Stimulated activated CD4-positive, alpha-beta T cell treated with anti-CD3 and anti-CD28 coated beads, Interleukin-15, amount 100 ng/mL, for 24 hours (primary cell): Measurements from ENCODE around the gene FLCN.
"Not testable (repeated sequence)": the region's sequence is repeated elsewhere in the genome, so short reads cannot be mapped to it uniquely, and the experiment has no call there.

Experiments
- DNase-seq: peaks from one replicate; pipeline ENCODE4 v3.0.0-alpha.2; 2020

Gene FLCN, protein sequence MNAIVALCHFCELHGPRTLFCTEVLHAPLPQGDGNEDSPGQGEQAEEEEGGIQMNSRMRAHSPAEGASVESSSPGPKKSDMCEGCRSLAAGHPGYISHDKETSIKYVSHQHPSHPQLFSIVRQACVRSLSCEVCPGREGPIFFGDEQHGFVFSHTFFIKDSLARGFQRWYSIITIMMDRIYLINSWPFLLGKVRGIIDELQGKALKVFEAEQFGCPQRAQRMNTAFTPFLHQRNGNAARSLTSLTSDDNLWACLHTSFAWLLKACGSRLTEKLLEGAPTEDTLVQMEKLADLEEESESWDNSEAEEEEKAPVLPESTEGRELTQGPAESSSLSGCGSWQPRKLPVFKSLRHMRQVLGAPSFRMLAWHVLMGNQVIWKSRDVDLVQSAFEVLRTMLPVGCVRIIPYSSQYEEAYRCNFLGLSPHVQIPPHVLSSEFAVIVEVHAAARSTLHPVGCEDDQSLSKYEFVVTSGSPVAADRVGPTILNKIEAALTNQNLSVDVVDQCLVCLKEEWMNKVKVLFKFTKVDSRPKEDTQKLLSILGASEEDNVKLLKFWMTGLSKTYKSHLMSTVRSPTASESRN

GRCh38 chr17:17237026-17237799 is at the start of gene FLCN:
TSS of gene FLCN (minus strand) at chr17:17237168. CDS start at chr17:17228137, 9,031 bp downstream.
- DNase-seq, result peak; percentile 94

DNA sequence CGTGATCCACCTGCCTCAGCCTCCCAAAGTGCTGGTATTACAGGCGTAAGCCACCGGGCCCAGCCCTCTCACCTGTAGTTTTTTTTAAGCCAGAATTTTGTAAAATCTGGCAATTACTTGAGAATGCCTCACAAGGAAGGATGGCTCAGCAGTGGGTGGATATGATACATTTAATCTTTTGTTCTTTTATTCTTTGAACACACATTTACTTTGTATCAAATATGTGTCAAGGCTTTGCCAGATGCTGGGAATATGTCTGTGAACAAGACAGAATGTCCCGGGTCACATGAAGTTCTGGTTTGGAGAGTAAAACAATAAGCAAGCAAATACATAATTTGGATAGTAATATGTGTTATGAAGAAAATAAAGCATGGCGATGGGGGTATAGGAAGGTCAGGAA is 49.0 kb upstream of the FLCN start:
- DNase-seq, result no peak

- DNase-seq, result peak; percentile 98
Measured at GRCh38 chr17:17280613-17281549, 43.9 kb upstream of the FLCN start, which contains the start of gene COPS3. TSS of gene COPS3 (minus strand) at chr17:17281246. CDS start at chr17:17281186, 60 bp downstream.

GRCh38 chr17:17279316-17279715 is 42.3 kb upstream of the FLCN start:
- no peak for DNase-seq

GRCh38 chr17:17277431-17277830 is 40.5 kb upstream of the FLCN start:
- not testable (repeated sequence) for DNase-seq

DNA sequence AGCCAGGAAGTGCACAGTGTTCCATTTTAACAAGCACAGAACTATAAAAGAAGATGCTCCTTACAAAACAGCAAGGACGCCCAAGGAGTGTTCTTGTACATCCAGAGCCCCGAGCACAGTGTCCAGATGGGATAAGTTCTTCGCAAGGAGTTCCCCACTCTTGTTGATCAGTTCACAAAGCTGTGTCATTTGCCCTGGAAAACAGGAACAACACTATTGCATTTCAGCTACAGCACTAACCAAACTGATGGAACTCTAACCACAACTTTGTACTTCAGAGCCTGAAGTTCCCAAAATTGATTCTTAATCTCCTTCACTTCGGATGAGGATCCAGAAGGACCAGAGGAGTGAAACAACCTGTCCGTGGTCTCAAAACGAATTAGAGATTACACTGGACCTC is 39.0 kb upstream of the FLCN start:
- DNase-seq, result no peak

DNA sequence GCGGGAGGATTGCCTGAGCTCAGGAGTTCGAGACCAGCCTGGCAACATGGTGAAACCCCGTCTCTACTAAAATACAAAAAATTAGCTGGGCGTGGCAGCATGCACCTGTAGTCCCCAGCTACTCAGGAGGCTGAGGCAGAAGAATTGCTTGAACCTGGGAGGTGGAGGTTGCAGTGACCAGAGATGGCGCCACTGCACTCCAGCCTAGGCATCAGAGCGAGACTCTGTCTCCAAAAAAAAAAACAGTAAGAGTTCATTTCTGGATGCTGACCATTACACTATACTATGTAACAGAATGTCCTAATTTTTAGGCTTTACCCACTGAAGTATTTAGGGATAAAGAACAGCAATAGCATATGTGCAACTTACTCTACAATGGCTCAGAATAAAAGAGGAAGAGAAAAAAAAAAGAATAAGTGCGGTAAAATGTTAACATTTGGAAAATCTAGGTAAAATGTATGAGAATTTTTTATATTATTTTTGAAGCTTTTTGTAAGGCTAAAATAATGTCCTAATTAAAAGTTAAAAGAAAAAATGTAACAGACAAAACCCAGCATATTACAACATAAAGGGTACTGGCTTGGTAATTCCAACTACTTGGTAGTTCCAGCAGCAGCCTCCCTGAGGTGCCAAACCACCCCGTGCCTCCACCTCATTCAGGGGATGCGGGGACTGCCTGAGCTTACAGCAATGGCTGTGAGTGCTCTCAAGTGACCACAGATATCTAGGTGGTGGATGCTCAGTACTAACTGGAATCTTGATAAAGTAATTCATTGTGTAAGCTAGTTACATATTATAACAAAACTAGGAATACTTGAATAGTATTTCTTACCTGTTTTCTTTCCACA is 33.2 kb upstream of the FLCN start:
- DNase-seq, result peak; percentile 33

DNA sequence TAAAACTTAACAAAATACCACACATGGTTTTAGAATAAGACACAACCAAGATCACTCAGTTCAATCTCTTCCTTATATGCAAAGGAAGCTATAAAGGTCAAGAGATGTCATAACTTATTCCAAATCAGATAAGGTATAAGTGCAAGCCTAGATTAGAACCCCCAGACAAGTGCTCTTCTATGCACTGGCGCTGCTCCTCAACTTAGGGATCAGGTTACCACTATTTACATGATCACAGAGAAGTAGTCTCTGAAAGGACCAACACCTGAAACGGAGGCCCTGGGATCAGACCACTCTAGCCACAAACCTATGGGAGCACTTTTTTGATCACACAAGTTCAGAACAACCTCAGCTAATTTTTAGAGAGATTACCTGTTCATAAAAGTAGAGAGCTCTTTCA is 27.5 kb upstream of the FLCN start:
- no peak for DNase-seq

GRCh38 chr17:17258998-17259397 is 22.0 kb upstream of the FLCN start:
- no peak for DNase-seq

GRCh38 chr17:17258011-17258410 is 21.0 kb upstream of the FLCN start:
- no peak for DNase-seq

DNA sequence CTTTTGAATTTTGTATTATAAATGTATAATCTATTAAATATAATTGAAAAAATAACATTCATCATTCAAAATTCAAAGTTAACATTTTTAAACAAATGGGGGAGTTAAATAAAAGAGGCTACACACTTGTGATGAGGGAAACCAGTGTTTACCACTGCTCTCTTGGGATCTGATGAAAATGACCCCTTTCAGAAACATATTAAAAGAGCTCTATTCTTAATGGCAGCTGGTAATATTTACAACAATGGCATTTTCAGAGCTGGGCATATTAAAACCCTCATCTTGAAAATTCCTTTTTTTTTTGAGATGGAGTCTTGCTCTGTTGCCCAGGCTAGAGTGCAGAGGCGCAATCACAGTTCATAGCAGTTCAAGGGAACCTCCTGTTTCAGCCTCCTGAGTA is 19.3 kb upstream of the FLCN start:
- DNase-seq, result no peak

DNA sequence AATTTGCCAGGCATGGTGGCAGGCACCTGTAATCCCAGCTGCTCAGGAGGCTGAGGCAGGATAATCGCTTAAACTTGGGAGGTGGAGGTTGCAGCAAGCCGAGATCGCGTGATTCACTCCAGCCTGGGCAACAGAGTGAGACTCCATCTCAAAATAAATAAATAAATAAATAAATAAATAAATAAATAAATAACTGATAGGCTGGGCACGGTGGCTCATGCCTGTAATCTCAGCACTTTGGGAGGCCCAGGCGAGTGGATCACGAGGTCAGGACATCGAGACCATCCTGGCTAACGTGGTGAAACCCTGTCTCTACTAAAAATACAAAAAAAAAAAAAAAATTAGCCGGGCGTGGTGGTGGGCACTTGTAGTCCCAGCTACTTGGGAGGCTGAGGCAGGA is 18.7 kb upstream of the FLCN start:
- not testable (repeated sequence) for DNase-seq

DNA sequence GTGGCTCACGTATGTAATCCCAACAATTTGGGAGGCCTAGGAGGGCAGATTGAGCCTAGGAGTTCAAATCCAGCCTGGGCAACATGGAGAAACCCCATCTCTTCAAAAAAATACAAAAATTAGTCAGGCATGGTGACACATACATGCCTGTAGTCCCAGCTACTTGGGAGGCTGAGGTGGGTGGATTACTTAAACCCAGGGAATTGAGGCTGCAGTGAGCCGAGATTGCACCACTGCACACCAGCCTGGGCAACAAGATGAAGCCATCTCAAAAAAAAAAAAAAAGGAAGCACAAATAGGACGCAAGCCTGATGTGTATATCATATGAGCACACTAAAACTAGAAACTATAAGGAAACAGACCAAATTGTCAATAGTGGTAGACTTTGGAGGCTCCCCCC is 17.1 kb upstream of the FLCN start:
- DNase-seq, result no peak

DNA sequence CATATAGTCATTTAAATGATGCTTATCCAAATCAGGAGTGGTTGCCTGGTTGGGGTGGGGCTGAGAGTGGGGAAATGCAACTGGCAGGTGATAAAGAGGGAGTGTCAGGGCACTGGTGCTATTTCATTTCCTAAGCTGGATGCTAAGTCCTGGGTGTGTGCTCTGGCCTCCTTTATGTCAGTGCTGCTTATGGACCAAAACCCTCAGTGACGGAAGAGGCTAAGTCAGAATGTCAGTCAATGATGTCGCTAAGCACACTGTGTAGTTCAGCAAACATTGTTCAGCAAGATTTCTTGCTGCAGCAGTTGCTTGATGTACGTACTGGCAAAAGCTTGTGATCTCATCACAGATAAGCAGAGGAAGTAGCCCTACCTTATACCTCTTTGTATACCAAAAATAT is 16.4 kb upstream of the FLCN start:
- DNase-seq, result no peak

DNA sequence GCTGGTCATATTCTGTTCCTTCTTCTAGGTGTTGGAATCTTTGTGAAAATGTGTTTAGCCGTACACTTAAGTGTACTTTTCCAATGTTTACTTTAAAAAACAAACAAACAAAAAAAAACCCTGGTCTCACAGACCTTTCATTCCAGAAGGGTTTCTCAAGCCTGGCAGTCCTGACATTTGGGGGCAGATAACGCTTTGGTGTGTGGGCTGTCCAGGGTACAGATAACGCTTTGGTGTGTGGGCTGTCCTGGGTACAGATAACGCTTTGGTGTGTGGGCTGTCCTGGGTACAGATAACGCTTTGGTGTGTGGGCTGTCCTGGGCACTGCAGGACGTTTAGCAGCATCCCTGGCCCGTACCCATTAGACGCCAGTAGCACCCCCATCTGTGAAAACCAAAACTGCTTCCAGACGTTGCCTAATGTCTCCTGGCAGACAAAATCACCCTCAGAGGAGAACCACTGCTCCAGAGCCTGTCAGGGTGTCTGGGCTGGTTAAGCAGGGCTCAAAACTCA is 15.2 kb upstream of the FLCN start:
- DNase-seq, result no peak

GRCh38 chr17:17246879-17247278 is 9.9 kb upstream of the FLCN start:
- DNase-seq, result no peak

DNA sequence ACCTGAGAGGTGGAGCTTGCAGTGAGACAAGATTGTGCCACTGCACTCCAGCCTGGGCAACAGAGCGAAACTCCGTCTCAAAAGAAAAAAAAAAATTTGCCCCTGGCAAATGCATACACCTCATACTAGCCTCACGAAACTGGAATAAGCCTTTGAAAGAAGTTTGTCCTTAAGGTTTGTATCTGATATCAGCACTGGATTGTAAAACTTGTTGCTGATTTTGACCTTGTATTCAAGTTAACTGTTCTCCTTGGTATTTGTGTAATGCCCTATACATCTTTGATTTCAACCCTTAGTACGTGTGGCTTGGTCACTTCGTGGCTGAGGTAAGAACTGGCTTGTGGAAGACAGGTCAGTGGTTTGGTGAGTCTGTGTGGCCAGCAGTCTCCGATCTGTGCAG is 6.2 kb upstream of the FLCN start:
- DNase-seq, result no peak

- no peak for DNase-seq
Measured at GRCh38 chr17:17242246-17242645, 5.3 kb upstream of the FLCN start.

- no peak for DNase-seq
Measured at GRCh38 chr17:17241656-17242055, 4.7 kb upstream of the FLCN start.

DNA sequence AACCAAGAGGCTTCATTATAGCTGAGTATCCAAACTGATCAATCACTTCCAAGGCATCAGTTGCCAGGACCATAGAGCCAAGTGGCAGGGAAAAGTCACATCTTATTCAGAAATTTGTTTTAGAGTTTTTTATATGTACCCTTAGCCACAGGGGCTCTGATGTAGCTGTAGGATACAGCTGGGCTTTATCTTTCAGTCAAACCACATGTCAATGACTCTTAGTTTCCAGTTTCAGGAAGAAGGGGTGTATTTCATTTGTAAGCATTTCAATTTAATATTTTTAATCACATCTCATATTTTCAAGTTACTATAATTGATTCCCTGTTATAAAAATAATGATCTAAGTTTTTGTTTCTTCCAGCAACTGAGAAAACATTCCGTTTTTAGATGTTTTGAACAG is 2.9 kb upstream of the FLCN start:
- DNase-seq, result no peak

GRCh38 chr17:17236295-17237025 is 508 bp downstream of the FLCN start:
- peak; percentile 9 for DNase-seq
